ENCODE measurements around the gene LSR. TPM values are rescaled to one million over a fixed set of nuclear protein-coding genes. Genes with fewer than 3 reads are reported as not detected.
A peak's percentile ranks its signal among the peaks of the same experiment; 100 is the strongest.

The LSR gene
- total RNA-seq, result 3.4 TPM
- long read RNA-seq, transcript LSR-202 (9 exons, 2,105 nt), result major isoform, 5 of 11 reads
- long read RNA-seq, partial matches to known transcripts, result 1 of 11 reads
- long read RNA-seq, other reads (novel, unspliced or antisense), result 3 of 11 reads

GRCh38 chr19:35248310-35249145 is at the start of gene LSR:
Gene LSR, plus strand, starts transcription at chr19:35249002. Its CDS starts 21 bp downstream, at chr19:35249023.
- DNase-seq (ENCODE audit: low spot score), result peak; percentile 74
- intact Hi-C loops (cut with DNase I), result no loop called here

- no peak for DNase-seq (ENCODE audit: low spot score)
- intact Hi-C loops (cut with DNase I), result no loop called here
Observed at GRCh38 chr19:35199481-35199880, 49.3 kb upstream of the LSR start.

- no peak for DNase-seq (ENCODE audit: low spot score)
- intact Hi-C loops (cut with DNase I), result no loop called here
Observed at GRCh38 chr19:35202722-35203688, 45.8 kb upstream of the LSR start.

GRCh38 chr19:35204799-35205732 is 43.7 kb upstream of the LSR start:
- intact Hi-C loops (cut with DNase I), result no loop called here
- DNase-seq (ENCODE audit: low spot score), result no peak

- intact Hi-C loops (cut with DNase I), result no loop called here
- no peak for DNase-seq (ENCODE audit: low spot score)
Observed at GRCh38 chr19:35205733-35206323, 43.0 kb upstream of the LSR start.

- DNase-seq (ENCODE audit: low spot score), result no peak
- intact Hi-C loops (cut with DNase I), result no loop called here
Observed at GRCh38 chr19:35206379-35206778, 42.4 kb upstream of the LSR start.

GRCh38 chr19:35206855-35207254 is 41.9 kb upstream of the LSR start:
- intact Hi-C loops (cut with DNase I), result no loop called here

GRCh38 chr19:35207391-35207871 is 41.4 kb upstream of the LSR start:
- no peak for DNase-seq (ENCODE audit: low spot score)
- intact Hi-C loops (cut with DNase I), result no loop called here

More at GRCh38 chr19:35206855-35207254, 41.9 kb upstream of the LSR start:
- DNase-seq (ENCODE audit: low spot score), result no peak

GRCh38 chr19:35208121-35208520 is 40.7 kb upstream of the LSR start:
- DNase-seq (ENCODE audit: low spot score), result no peak
- intact Hi-C loops (cut with DNase I), result no loop called here

- DNase-seq (ENCODE audit: low spot score), result no peak
- intact Hi-C loops (cut with DNase I), result no loop called here
Observed at GRCh38 chr19:35209646-35210045, 39.2 kb upstream of the LSR start.

- intact Hi-C loops (cut with DNase I), result no loop called here
- DNase-seq (ENCODE audit: low spot score), result peak; percentile 78
Observed at GRCh38 chr19:35211545-35212230, 37.1 kb upstream of the LSR start.

- no peak for DNase-seq (ENCODE audit: low spot score)
- intact Hi-C loops (cut with DNase I), result no loop called here
Observed at GRCh38 chr19:35212241-35212640, 36.6 kb upstream of the LSR start.

GRCh38 chr19:35213663-35214632 is 34.9 kb upstream of the LSR start:
- peak; percentile 80 for DNase-seq (ENCODE audit: low spot score)
- intact Hi-C loops (cut with DNase I), result no loop called here

GRCh38 chr19:35214766-35215422 is 33.9 kb upstream of the LSR start:
- intact Hi-C loops (cut with DNase I), result no loop called here
- no peak for DNase-seq (ENCODE audit: low spot score)

- DNase-seq (ENCODE audit: low spot score), result no peak
- intact Hi-C loops (cut with DNase I), result no loop called here
Observed at GRCh38 chr19:35216016-35216832, 32.6 kb upstream of the LSR start.

Data from cardiac septum (tissue), 1 donor.